GM10248 (cell line): ENCODE measurements around the gene FMN1.

Experiments
- CTCF ChIA-PET: fragments of 300-600 bp; sonication (Branson Sonifier 250); formaldehyde crosslinking; extraction: SDS; loops from one replicate; lab custom pipeline; 2021; ENCODE audit warnings: antibody characterized with exemption; lab: Yijun Ruan, JAX
- POLR2A ChIA-PET: fragments of 350-650 bp; sonication (Branson Sonifier 250); formaldehyde crosslinking; extraction: SDS; loops from one replicate; lab custom pipeline; 2020; ENCODE audit warnings: antibody characterized with exemption; lab: Yijun Ruan, JAX
- DNase-seq: peaks from one replicate; pipeline ENCODE4 v3.0.0; 2012; ENCODE audit errors: extremely low spot score
- TF ChIP-seq, protein P1 (sequence below): IDR thresholded peaks from 2 replicates; pipeline ENCODE4 v1.5.1; 2012; ENCODE audit warnings: mild to moderate bottlenecking, low read depth; ENCODE audit errors: extremely low read depth, missing control alignments, control extremely low read depth

Gene FMN1

DNA sequence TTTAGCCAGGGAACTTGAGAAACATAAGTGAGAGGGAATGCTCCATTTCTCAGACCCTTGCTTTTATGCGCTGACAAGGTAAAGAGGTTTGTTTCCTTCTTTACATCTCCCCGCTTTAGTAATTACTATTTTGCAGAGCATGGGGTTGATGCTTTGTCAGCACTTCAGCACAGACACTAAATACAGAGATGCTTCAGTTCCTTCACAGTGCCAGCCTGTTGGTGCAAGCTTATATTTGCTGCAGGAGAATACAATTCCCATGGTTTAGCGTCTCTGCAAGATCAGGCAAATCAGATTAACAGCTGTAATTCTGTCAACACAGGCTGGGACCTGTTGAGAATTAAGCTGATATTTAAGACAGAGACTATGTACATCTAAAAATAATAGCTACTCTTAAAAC is 2.9 kb downstream of the FMN1 start:
- POLR2A ChIA-PET: no interaction called here
- CTCF ChIA-PET: interaction anchor here (1.2 kb wide), 1 partner anchor 9 kb away, joined by 3 read pairs; no protein-coding TSS in a partner anchor
- TF ChIP-seq, protein P1, sequence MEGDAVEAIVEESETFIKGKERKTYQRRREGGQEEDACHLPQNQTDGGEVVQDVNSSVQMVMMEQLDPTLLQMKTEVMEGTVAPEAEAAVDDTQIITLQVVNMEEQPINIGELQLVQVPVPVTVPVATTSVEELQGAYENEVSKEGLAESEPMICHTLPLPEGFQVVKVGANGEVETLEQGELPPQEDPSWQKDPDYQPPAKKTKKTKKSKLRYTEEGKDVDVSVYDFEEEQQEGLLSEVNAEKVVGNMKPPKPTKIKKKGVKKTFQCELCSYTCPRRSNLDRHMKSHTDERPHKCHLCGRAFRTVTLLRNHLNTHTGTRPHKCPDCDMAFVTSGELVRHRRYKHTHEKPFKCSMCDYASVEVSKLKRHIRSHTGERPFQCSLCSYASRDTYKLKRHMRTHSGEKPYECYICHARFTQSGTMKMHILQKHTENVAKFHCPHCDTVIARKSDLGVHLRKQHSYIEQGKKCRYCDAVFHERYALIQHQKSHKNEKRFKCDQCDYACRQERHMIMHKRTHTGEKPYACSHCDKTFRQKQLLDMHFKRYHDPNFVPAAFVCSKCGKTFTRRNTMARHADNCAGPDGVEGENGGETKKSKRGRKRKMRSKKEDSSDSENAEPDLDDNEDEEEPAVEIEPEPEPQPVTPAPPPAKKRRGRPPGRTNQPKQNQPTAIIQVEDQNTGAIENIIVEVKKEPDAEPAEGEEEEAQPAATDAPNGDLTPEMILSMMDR: no peak
- DNase-seq: no peak

DNA sequence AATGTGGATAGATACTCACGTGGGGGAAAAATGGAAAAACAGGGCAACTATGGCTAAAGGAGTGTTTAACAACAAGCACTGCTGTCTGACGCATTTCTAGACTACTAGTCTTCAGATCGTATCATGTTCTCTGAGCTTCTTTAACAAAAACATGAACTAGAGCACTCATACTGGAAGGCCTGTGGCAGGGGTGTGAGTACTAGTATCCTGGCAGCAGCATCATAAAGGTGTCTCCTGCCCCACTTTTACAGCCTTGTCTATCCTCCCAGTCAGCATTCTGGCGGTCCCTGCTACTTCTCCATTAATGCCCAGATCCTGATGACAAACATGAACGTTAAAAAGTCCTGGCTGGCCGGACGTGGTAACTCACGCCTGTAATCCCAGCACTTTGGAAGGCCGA is 4.0 kb downstream of the FMN1 start:
- ChIA-PET POLR2A (no interaction called here), CTCF (no interaction called here)
- DNase-seq: no peak
- TF ChIP-seq, protein P1: no peak

DNA sequence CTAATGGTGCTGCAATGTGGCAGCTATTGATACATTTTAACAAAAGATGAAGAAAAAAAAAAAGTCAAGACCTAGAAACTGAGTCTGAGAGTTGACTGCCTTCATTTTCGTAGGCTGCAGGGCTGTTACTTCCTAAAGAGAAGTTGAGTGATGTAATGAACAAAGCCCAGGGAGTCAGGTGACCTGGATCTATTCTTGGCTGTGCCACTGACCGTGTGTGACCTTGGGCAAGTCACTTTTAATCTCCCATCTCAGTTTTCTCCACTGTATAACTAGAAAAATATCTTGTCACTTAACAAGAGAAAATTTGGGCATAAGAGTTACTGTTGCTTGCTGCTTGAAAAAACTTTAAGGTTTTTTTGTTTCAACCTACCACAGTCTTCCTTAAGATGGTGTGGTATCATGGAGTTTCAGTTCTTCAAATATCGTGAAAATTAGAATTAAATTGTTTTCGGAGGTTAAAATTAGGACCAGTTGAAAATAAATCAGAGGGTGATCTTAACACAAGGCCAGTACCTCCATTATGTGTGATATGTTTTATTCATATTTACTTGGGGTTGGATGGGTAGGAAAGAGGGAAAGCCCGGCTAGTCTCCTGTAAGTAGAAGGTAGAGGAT is 5.8 kb downstream of the FMN1 start:
- TF ChIP-seq, protein P1: no peak
- no peak for DNase-seq
- CTCF ChIA-PET: no interaction called here

DNA sequence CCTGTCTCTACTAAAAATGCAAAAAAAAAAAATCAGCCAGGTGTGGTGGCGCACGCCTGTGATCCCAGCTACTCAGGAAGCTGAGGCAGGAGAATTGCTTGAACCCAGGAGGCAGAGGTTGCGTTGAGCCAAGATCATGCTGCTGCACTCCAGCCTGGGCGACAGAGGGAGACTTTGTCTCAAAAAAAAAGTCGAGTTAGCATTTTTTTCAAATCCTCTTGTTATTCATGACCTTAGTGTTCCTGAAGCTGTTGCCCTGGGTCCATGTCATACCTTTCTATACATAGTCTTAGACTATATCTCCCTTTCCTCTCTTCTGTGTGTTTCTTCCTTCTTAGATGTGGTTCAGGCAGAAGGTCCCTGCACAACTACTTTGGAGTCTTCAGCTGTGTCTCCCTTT is 6.4 kb downstream of the FMN1 start:
- TF ChIP-seq, protein P1: no peak
- ChIA-PET POLR2A (no interaction called here), CTCF (no interaction called here)
- DNase-seq: no peak

More for the DNA sequence above, 5.8 kb downstream of the FMN1 start:
- POLR2A ChIA-PET: no interaction called here

DNA sequence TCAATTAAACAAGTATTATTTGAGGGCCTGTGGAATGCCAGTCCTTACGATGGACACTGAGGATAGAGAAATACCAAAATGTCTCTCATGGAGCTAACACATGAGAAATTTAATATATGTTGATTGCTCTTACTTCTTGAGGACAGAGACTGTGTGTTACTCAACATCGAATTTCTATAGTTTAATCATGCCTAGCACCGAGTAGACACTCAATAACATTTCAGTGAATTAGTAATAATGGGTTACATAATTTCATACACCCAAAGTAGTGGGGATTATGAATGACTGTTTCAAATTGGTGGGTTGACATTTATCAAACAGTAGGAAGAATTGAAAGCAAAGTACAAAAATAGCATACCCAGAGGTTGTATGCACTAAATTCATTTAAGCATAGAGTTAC is 11.2 kb downstream of the FMN1 start:
- CTCF ChIA-PET: no interaction called here
- TF ChIP-seq, protein P1: no peak
- POLR2A ChIA-PET: no interaction called here
- DNase-seq: no peak

DNA sequence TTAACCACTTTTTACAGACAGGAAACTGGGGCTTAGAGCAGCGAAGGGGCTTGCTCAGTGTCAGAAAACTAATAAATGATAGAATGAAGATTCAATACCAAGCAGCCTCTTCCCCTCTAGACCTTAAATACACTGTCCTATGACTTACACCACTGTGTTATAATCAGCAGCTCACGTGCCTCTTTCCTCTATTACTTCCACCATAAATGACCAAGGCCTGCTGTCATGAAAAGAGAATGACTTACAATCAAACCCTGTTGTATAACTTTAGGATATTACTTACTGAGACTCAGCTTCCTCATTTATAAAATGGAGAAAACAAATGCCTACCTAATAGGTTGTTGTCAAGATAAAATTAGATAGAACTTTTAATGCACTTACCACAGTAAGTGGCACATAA is 11.6 kb downstream of the FMN1 start:
- ChIA-PET CTCF (no interaction called here), POLR2A (no interaction called here)
- TF ChIP-seq, protein P1: no peak

More for the DNA sequence above, 11.6 kb downstream of the FMN1 start:
- no peak for DNase-seq
